HepG2 (cell line): ENCODE results near the gene ALG11. TPM values are rescaled to one million over a fixed set of nuclear protein-coding genes. Genes with fewer than 3 reads are reported as not detected.

ENCODE experiments used
- ADNP ChIP-seq: sonication (generic); formaldehyde crosslinking; IDR thresholded peaks from 2 replicates; pipeline ENCODE4 v1.4.0; 2020; ENCODE audit warnings: missing genetic modification reagents
- ATF2 ChIP-seq: sonication (generic); formaldehyde crosslinking; IDR thresholded peaks from 2 replicates; pipeline ENCODE4 v1.4.0; 2020; ENCODE audit warnings: missing genetic modification reagents
- FOXP4 ChIP-seq: sonication (generic); formaldehyde crosslinking; IDR thresholded peaks from 2 replicates; pipeline ENCODE4 v1.4.0; 2020; ENCODE audit warnings: missing genetic modification reagents
- GABPA ChIP-seq, 2 experiments: IDR thresholded peaks; 2 replicates each; pipeline ENCODE4 v1.6.1; 2011 to 2016; ENCODE audit warnings: low read depth in 2 of 2, low read length in 1 of 2, missing biosample characterization in 1 of 2, missing genetic modification characterization in 1 of 2
- GMEB2 ChIP-seq: IDR thresholded peaks from 2 replicates; pipeline ENCODE4 v1.6.1; 2016; ENCODE audit warnings: missing biosample characterization, missing genetic modification reagents, low read depth
- HMG20B ChIP-seq: conservative IDR thresholded peaks from 2 replicates; pipeline ENCODE4 v1.6.1; 2016; ENCODE audit warnings: missing genetic modification reagents, missing compliant biosample characterization
- KAT8 ChIP-seq: IDR thresholded peaks from 2 replicates; pipeline ENCODE4 v1.6.1; 2016; ENCODE audit warnings: missing genetic modification reagents, missing compliant biosample characterization
- MAFK ChIP-seq, 2 experiments: IDR thresholded peaks in 1 of 2; conservative IDR thresholded peaks in 1 of 2; 2 replicates each; pipeline ENCODE4 v1.6.1; 2011; ENCODE audit warnings: improper control_type of control experiment in 2 of 2, low read length in 2 of 2
- RERE ChIP-seq: IDR thresholded peaks from 2 replicates; pipeline ENCODE4 v1.6.1; 2016; ENCODE audit warnings: low read depth, missing genetic modification reagents, missing compliant biosample characterization
- SALL1 ChIP-seq: sonication (generic); formaldehyde crosslinking; IDR thresholded peaks from 2 replicates; pipeline ENCODE4 v1.8.0; 2022; ENCODE audit warnings: mild to moderate bottlenecking, missing genetic modification reagents
- ZBTB33 ChIP-seq: sonication (generic); formaldehyde crosslinking; IDR thresholded peaks from 2 replicates; pipeline ENCODE4 v1.4.0; 2020; ENCODE audit warnings: missing genetic modification reagents
- ZNF772 ChIP-seq: sonication (generic); formaldehyde crosslinking; IDR thresholded peaks from 2 replicates; pipeline ENCODE4 v1.5.0; 2020; ENCODE audit warnings: mild to moderate bottlenecking, missing genetic modification reagents
- ZNF83 ChIP-seq: sonication (generic); formaldehyde crosslinking; IDR thresholded peaks from 2 replicates; pipeline ENCODE4 v1.4.0; 2020; ENCODE audit warnings: missing genetic modification reagents, mild to moderate bottlenecking, borderline replicate concordance
- ZZZ3 ChIP-seq: sonication (generic); formaldehyde crosslinking; IDR thresholded peaks from 2 replicates; pipeline ENCODE4 v1.4.0; 2020; ENCODE audit warnings: missing genetic modification reagents, mild to moderate bottlenecking, borderline replicate concordance
- polyA plus RNA-seq, 8 experiments: library from polyadenylated mRNA; depleted of rRNA in 3 of 8; stranded (reverse) in 7 of 8; unstranded in 1 of 8; fragments of >200 nt; fragmentation: Illumina TruSeq in 4 of 8; extraction: Trizol in 4 of 8; gene quantifications; 2 replicates each; pipeline versions ENCODE4 v1.2.1 to v1.2.3, GENCODE V29; 2011 to 2016; ENCODE audit warnings: low read depth in 4 of 8, missing spikeins in 1 of 8, mixed read lengths in 1 of 8; ENCODE audit not compliant: insufficient read depth in 1 of 8
- total RNA-seq, 5 experiments: library from RNA; depleted of rRNA; stranded (reverse); fragments of >200 nt; fragmentation: Illumina TruSeq; extraction: Trizol; gene quantifications; 2 replicates each; pipeline ENCODE4 v1.2.3, GENCODE V29; 2016; ENCODE audit warnings: low read depth in 1 of 5

ALG11 gene
- total and polyA plus RNA-seq, 2 of the 13 experiments (the other 11 are each of a cell fraction or from before 2014, with no cell fraction given): 14.7 to 27.9 TPM

GRCh38 chr13:51971520-51972426 is 40.4 kb upstream of the ALG11 start (continued):
- 0 out of 2 replicates have a peak, but pooled peaks have one; percentile 34 for TF ChIP-seq ATF2 (CRISPR knock-in tag)
- peak; percentile 53 for TF ChIP-seq ZBTB33
- TF ChIP-seq ZZZ3 (CRISPR knock-in tag): no peak
- TF ChIP-seq MAFK (conservative IDR thresholded peaks at IDR 0.05 in 1 of 2, IDR thresholded peaks at IDR 0.05 in 1 of 2; ENCODE audit: low read length in 2 of 2): no peak
- TF ChIP-seq ADNP (CRISPR knock-in tag): no peak
- TF ChIP-seq SALL1 (CRISPR knock-in tag): peak; percentile 84
- TF ChIP-seq HMG20B (CRISPR knock-in tag): 0 out of 2 replicates have a peak, but pooled peaks have one; percentile 17
- no peak for TF ChIP-seq GABPA (IDR thresholded peaks at IDR 0.05; ENCODE audit: low read depth, low read length)
- TF ChIP-seq GABPA (CRISPR knock-in tag; IDR thresholded peaks at IDR 0.05; ENCODE audit: low read depth): peak; percentile 80
- 0 out of 2 replicates have a peak, but pooled peaks have one; percentile 69 for TF ChIP-seq ZNF83 (CRISPR knock-in tag)
- peak; percentile 51; the same call in 1 of the 2 replicates for TF ChIP-seq ZNF772
- TF ChIP-seq KAT8 (CRISPR knock-in tag): peak; percentile 62; the same call in 1 of the 2 replicates
- no peak for TF ChIP-seq RERE (CRISPR knock-in tag)
- no peak for TF ChIP-seq GMEB2 (CRISPR knock-in tag)
- TF ChIP-seq FOXP4 (CRISPR knock-in tag): peak; percentile 53
